ENCODE measurements around the gene DIP2C.

DNA sequence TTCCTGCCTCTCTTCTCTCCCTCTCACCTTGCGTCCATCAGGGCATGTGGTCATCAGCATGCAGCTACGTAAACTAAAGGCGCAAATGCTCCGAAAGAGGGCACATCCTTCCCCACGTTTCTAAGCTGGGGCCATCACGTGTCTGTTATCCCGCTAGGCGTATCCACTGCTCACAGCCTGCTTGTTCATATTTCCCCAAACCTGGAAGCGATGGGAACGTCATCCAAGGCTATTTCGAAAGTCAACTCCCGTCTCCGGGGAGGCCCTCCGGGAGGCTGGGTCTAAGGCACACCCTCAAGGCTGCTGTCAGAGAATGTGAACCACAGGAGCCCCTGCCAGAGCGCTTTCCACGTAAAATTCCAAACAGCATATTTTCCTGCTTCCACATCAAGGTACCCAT is 199.2 kb downstream of the DIP2C start:
- TF ChIP-seq CTCF (IDR thresholded peaks at IDR 0.05) (no peak), POLR2A (IDR thresholded peaks at IDR 0.05) (no peak)

Measured in transverse colon (tissue), 3 donors.